Muscle of leg (tissue), 11 donors: ENCODE results near the gene INPP4B. TPM values are rescaled to one million over a fixed set of nuclear protein-coding genes. Genes with fewer than 3 reads are reported as not detected.

Experiments
- DNase-seq: peaks from one replicate; pipeline ENCODE4 v3.0.0; 2013
- H3K27ac ChIP-seq: one replicate; pipeline ENCODE4 v1.5.1; 2013; ENCODE audit warnings: mild to moderate bottlenecking, low read length, control low read depth
- H3K27me3 ChIP-seq: one replicate; pipeline ENCODE4 v1.6.1; 2013; ENCODE audit warnings: low read length; ENCODE audit not compliant: control insufficient read depth, insufficient read depth
- H3K36me3 ChIP-seq: one replicate; pipeline ENCODE4 v1.6.1; 2013; ENCODE audit warnings: low read length; ENCODE audit not compliant: control insufficient read depth, insufficient read depth
- H3K4me1 ChIP-seq: one replicate; pipeline ENCODE4 v1.6.1; 2013; ENCODE audit warnings: low read length; ENCODE audit not compliant: control insufficient read depth, insufficient read depth
- H3K4me3 ChIP-seq: one replicate; pipeline ENCODE4 v1.5.1; 2013; ENCODE audit warnings: low read length, control low read depth
- H3K9me3 ChIP-seq: replicated peaks from 2 replicates; pipeline ENCODE4 v1.6.1; 2013; ENCODE audit warnings: low read depth, low read length; ENCODE audit not compliant: control insufficient read depth
- WGBS: methylation state at CpG from one replicate; pipeline ENCODE4 v1.1.5; 2013; ENCODE audit warnings: missing lambda C conversion rate; ENCODE audit not compliant: insufficient coverage; 5-methylcytosine and 5-hydroxymethylcytosine counted together
- polyA plus RNA-seq, 8 donors: library from polyadenylated mRNA; unstranded; fragments of 120-200 nt; gene quantifications; one replicate each; pipeline versions ENCODE4 v1.2.1 to v1.2.3, GENCODE V29; 2013; ENCODE audit warnings: inconsistent platforms in 1 of 8, low replicate concordance in 1 of 8; ENCODE audit not compliant: insufficient read length in 8 of 8, insufficient read depth in 1 of 8
- total RNA-seq: library from RNA; stranded (reverse); fragments of 120-200 nt; gene quantifications from one replicate; pipeline ENCODE4 v1.2.4, GENCODE V29; 2013

The INPP4B gene
- total and polyA plus RNA-seq, 9 donors: 15.7 to 55.1 (median 30.6) TPM

- Histone ChIP-seq H3K27me3 (no peaks in the 10 kb centered on the region), H3K9me3 (no peaks in the 10 kb centered on the region), H3K4me1 (no peaks in the 10 kb centered on the region), H3K4me3 (no peak overlapping the region), H3K36me3 (no peaks in the 10 kb centered on the region), H3K27ac (no peak overlapping the region)
- WGBS: 20% methylated on average over 1 of the region's 2 CpGs
- DNase-seq: no peak
Measured at GRCh38 chr4:142262956-142263355, 583.1 kb downstream of the INPP4B start.

DNA sequence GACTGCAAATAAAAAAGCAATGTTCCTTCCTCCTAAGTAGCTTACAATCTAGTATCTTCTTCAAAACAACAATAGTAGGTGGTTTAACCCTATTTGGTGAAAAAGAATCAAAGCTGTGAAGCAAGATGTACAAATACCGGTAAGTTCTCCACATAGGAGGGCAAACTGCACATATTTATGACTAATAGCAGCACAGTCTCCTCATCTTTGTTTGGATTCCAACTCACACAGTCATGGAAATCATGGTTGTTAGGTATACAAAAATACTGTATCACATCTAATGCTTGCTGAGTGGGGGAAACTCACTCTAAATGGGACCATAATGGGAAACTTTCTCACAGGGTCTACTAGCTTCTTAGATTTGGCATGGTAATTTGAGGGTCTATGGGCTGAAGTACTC lies 597.2 kb downstream of the INPP4B start:
- DNase-seq: no peak
- Histone ChIP-seq H3K4me1 (no peaks in the 10 kb centered on the region), H3K4me3 (no peak overlapping the region), H3K27ac (no peak overlapping the region), H3K36me3 (no peaks in the 10 kb centered on the region), H3K9me3 (peaks cover 2% of the 10 kb centered on the region), H3K27me3 (no peaks in the 10 kb centered on the region)
- no CpG with 5 or more reads among the region's 1 CpG for WGBS

GRCh38 chr4:142243255-142243654 lies 602.8 kb downstream of the INPP4B start:
- Histone ChIP-seq H3K36me3 (no peaks in the 10 kb centered on the region), H3K27ac (no peak overlapping the region), H3K4me1 (no peaks in the 10 kb centered on the region), H3K27me3 (no peaks in the 10 kb centered on the region), H3K9me3 (no peaks in the 10 kb centered on the region), H3K4me3 (no peak overlapping the region)
- no CpG with 5 or more reads among the region's 2 CpGs for WGBS
- DNase-seq: peak; percentile 70

- Histone ChIP-seq H3K4me1 (no peaks in the 10 kb centered on the region), H3K27ac (no peak overlapping the region), H3K36me3 (no peaks in the 10 kb centered on the region), H3K27me3 (no peaks in the 10 kb centered on the region), H3K4me3 (no peak overlapping the region), H3K9me3 (no peaks in the 10 kb centered on the region)
- DNase-seq: peak; percentile 67
- WGBS: no CpG with 5 or more reads among the region's 2 CpGs
Measured at GRCh38 chr4:142242156-142242555, 603.9 kb downstream of the INPP4B start.

- no peak for DNase-seq
- no peaks in the 10 kb centered on the region for H3K27me3 ChIP-seq
- no peaks in the 10 kb centered on the region for H3K4me1 ChIP-seq
- H3K27ac ChIP-seq: no peak overlapping the region
- no peaks in the 10 kb centered on the region for H3K9me3 ChIP-seq
- H3K36me3 ChIP-seq: no peaks in the 10 kb centered on the region
- H3K4me3 ChIP-seq: no peak overlapping the region
Measured at GRCh38 chr4:142238589-142238988, 607.5 kb downstream of the INPP4B start.

- no peak overlapping the region for H3K27ac ChIP-seq
- DNase-seq: no peak
- H3K4me3 ChIP-seq: no peak overlapping the region
- no peaks in the 10 kb centered on the region for H3K4me1 ChIP-seq
- H3K27me3 ChIP-seq: no peaks in the 10 kb centered on the region
- H3K36me3 ChIP-seq: no peaks in the 10 kb centered on the region
- no peaks in the 10 kb centered on the region for H3K9me3 ChIP-seq
Measured at GRCh38 chr4:142236268-142236667, 609.8 kb downstream of the INPP4B start.

GRCh38 chr4:142231787-142232186 lies 614.3 kb downstream of the INPP4B start:
- no peak overlapping the region for H3K27ac ChIP-seq
- H3K4me1 ChIP-seq: no peaks in the 10 kb centered on the region
- no CpG with 5 or more reads among the region's 2 CpGs for WGBS
- H3K36me3 ChIP-seq: no peaks in the 10 kb centered on the region
- no peaks in the 10 kb centered on the region for H3K27me3 ChIP-seq
- no peak overlapping the region for H3K4me3 ChIP-seq
- H3K9me3 ChIP-seq: no peaks in the 10 kb centered on the region
- no peak for DNase-seq

DNA sequence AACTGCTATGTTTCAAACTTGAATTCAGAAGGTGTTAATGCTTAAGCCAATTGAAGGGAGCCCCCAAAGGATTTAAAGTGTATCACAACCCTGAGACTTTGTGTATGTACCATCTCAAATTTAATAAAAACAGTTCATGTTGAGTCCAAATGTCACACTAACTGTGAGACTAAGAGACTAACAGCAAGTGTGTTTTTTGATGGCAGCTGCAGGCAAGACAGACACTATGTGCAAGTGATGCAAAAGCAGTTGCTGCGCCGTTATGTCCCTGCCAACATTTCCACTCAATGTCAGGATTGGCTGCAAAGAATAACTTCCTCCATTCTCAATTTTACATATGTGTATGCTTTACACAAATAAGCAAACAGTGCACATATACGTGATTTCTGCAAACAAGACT lies 615.1 kb downstream of the INPP4B start:
- no peak overlapping the region for H3K4me3 ChIP-seq
- whole genome bisulfite sequencing: 20% methylated on average over 1 of the region's 3 CpGs
- H3K4me1 ChIP-seq: no peaks in the 10 kb centered on the region
- DNase-seq: peak; percentile 52
- H3K36me3 ChIP-seq: no peaks in the 10 kb centered on the region
- H3K27me3 ChIP-seq: no peaks in the 10 kb centered on the region
- no peak overlapping the region for H3K27ac ChIP-seq
- H3K9me3 ChIP-seq: no peaks in the 10 kb centered on the region

DNA sequence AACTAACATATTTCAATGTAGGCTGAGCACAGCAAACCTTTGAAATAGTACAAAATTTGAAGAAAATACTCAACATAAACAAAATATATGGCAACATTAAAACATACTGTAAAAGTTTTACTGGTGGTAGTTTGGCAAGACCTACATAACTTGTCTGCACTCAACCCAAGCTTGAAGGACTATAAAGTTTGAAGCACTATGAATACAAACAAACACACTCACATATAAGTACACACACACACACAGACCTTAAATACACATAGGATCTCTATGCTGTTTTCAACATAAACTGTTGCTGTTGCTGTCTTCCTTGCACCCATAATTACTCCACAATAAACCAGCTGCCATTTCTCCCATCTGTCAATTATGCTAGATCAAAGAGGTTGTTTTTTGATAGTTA lies 620.1 kb downstream of the INPP4B start:
- Histone ChIP-seq H3K27me3 (no peaks in the 10 kb centered on the region), H3K4me1 (no peaks in the 10 kb centered on the region), H3K36me3 (no peaks in the 10 kb centered on the region), H3K9me3 (no peaks in the 10 kb centered on the region), H3K27ac (no peak overlapping the region), H3K4me3 (no peak overlapping the region)
- DNase-seq: no peak

DNA sequence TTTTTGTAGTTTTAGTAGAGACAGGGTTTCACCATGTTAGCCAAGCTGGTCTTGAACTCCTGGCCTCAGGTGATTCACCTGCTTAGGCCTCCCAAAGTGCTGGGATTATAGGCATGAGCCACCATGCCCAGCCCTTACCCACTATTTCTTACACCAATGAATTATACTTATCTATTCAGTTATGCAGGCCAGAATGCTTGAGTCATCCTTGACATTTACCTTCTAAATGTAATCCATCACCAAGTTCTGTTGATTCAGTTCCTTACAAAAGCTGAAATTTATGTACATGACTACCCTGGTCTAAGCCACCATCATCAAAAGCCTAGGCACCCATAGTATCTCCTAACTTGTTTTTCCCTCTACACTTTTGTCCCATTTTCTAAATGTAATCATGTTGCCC lies 624.0 kb downstream of the INPP4B start:
- Histone ChIP-seq H3K27ac (no peak overlapping the region), H3K4me1 (no peaks in the 10 kb centered on the region), H3K36me3 (no peaks in the 10 kb centered on the region), H3K27me3 (no peaks in the 10 kb centered on the region), H3K4me3 (no peak overlapping the region), H3K9me3 (no peaks in the 10 kb centered on the region)
- DNase-seq: no peak

- no peak overlapping the region for H3K4me3 ChIP-seq
- H3K4me1 ChIP-seq: no peaks in the 10 kb centered on the region
- no peaks in the 10 kb centered on the region for H3K27me3 ChIP-seq
- WGBS: no CpG with 5 or more reads among the region's 1 CpG
- DNase-seq: no peak
- H3K9me3 ChIP-seq: no peaks in the 10 kb centered on the region
- H3K27ac ChIP-seq: no peak overlapping the region
- no peaks in the 10 kb centered on the region for H3K36me3 ChIP-seq
Measured at GRCh38 chr4:142218726-142219125, 627.4 kb downstream of the INPP4B start.
